ENCODE results near the gene MGAT3. TPM values are rescaled to one million over a fixed set of nuclear protein-coding genes. Genes with fewer than 3 reads are reported as not detected.

Gene MGAT3
- total and polyA plus RNA-seq, 9 of the 15 experiments (the other 6 are each of a cell fraction or from before 2014, with no cell fraction given), result 0.10 to 11.5 (median 4.6) TPM

DNA sequence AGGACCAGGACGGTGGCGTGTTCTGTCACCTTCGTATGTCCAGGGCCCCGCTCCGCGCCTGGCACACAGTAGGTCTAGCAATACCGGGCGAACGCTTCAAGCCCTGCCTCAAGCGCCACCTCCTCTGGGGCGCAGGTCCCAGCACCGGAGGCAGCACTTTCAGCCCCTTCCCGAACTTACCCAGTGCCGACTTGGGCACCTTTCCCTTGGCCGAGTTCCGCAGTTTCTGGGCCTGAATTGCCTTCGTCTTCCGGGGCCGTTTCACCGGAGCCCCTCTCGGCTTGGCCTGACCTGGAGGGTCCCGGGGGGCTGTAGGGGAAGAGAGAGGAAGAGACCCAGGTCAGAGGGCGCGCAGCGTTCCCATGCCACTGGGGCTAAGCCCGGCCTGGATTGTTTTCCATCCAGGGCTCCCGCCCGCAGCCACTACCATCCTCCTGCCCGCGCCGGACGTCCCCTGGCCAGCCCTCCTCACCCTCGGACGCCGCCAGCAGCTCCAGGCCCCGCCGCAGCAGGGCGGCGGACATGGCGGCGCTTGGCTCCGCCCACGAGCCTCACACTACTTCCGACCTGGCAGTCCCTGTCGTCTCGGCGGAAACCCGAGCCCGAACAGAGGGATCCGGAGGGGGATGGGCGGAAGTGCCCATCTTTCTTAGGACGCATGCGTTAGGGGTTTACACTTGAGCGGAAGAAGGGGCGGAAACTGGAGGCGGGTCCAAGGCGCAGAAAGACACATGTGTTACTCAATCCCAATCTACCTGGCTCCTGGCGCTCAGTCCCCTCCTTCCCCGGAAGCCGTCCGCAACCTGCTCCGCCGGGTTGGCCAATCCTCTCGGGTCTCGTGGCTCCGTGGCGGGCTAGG is 75.6 kb downstream of the MGAT3 start, which contains the start of gene RPS19BP1 (continued):
- TF ChIP-seq, protein P1, sequence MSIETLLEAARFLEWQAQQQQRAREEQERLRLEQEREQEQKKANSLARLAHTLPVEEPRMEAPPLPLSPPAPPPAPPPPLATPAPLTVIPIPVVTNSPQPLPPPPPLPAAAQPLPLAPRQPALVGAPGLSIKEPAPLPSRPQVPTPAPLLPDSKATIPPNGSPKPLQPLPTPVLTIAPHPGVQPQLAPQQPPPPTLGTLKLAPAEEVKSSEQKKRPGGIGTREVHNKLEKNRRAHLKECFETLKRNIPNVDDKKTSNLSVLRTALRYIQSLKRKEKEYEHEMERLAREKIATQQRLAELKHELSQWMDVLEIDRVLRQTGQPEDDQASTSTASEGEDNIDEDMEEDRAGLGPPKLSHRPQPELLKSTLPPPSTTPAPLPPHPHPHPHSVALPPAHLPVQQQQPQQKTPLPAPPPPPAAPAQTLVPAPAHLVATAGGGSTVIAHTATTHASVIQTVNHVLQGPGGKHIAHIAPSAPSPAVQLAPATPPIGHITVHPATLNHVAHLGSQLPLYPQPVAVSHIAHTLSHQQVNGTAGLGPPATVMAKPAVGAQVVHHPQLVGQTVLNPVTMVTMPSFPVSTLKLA (conservative IDR thresholded peaks at IDR 0.05), result peak; percentile 69 to 83
- peak; percentile 49 for TF ChIP-seq NFIC (IDR thresholded peaks at IDR 0.05)
- no peak for TF ChIP-seq HSF4 (CRISPR knock-in tag; IDR thresholded peaks at IDR 0.05; ENCODE audit: borderline replicate concordance)
- TF ChIP-seq ZFP1 (CRISPR knock-in tag; IDR thresholded peaks at IDR 0.05), result no peak
- TF ChIP-seq BRD4 (IDR thresholded peaks at IDR 0.05), result no peak
- TF ChIP-seq JUN (IDR thresholded peaks at IDR 0.05; ENCODE audit: borderline replicate concordance, low read depth, low read length), result no peak
- no peak for TF ChIP-seq JUN (CRISPR knock-in tag; IDR thresholded peaks at IDR 0.05; ENCODE audit: borderline replicate concordance)
- no peak for TF ChIP-seq ESRRB (CRISPR knock-in tag; IDR thresholded peaks at IDR 0.05; ENCODE audit: borderline replicate concordance)
- TF ChIP-seq, protein P2, sequence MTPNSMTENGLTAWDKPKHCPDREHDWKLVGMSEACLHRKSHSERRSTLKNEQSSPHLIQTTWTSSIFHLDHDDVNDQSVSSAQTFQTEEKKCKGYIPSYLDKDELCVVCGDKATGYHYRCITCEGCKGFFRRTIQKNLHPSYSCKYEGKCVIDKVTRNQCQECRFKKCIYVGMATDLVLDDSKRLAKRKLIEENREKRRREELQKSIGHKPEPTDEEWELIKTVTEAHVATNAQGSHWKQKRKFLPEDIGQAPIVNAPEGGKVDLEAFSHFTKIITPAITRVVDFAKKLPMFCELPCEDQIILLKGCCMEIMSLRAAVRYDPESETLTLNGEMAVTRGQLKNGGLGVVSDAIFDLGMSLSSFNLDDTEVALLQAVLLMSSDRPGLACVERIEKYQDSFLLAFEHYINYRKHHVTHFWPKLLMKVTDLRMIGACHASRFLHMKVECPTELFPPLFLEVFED (CRISPR knock-in tag; conservative IDR thresholded peaks at IDR 0.05), result no peak
- no peak for TF ChIP-seq RFX7 (CRISPR knock-in tag; IDR thresholded peaks at IDR 0.05)
- no peak for TF ChIP-seq TCF15 (CRISPR knock-in tag; IDR thresholded peaks at IDR 0.05)
- TF ChIP-seq NUFIP1 (IDR thresholded peaks at IDR 0.05; ENCODE audit: partially characterized antibody), result no peak
- no peak for TF ChIP-seq NFIX (CRISPR knock-in tag; IDR thresholded peaks at IDR 0.05; ENCODE audit: low read depth)
- TF ChIP-seq MTA3 (IDR thresholded peaks at IDR 0.05; ENCODE audit: borderline replicate concordance), result 0 out of 2 replicates have a peak, but pooled peaks have one; percentile 43
- no peak for TF ChIP-seq ZNF785 (CRISPR knock-in tag; IDR thresholded peaks at IDR 0.05)
- no peak for TF ChIP-seq MCM5 (IDR thresholded peaks at IDR 0.05; ENCODE audit: low read depth)
- no peak for TF ChIP-seq ZNF124 (CRISPR knock-in tag; IDR thresholded peaks at IDR 0.05)
- TF ChIP-seq KLF10 (CRISPR knock-in tag; IDR thresholded peaks at IDR 0.05), result no peak
- TF ChIP-seq STAT5A (IDR thresholded peaks at IDR 0.05; ENCODE audit: borderline replicate concordance, low read length), result no peak
- no peak for TF ChIP-seq FOXP4 (CRISPR knock-in tag; IDR thresholded peaks at IDR 0.05; ENCODE audit: borderline replicate concordance)
- TF ChIP-seq PHB2 (IDR thresholded peaks at IDR 0.05; ENCODE audit: low read depth), result no peak
- no peak for TF ChIP-seq FOXP1 (CRISPR knock-in tag; IDR thresholded peaks at IDR 0.05)
- TF ChIP-seq MYBL2 (IDR thresholded peaks at IDR 0.05; ENCODE audit: low read depth), result no peak
- no peak for TF ChIP-seq MYBL2 (CRISPR knock-in tag; IDR thresholded peaks at IDR 0.05; ENCODE audit: borderline replicate concordance)
